Measurements from ENCODE around the gene LYZ. TPM values are rescaled to one million over a fixed set of nuclear protein-coding genes. Genes with fewer than 3 reads are reported as not detected.

Gene LYZ
- total and polyA plus RNA-seq, 2 donors (not counting 3 experiments of a cell fraction or from before 2014, with no cell fraction given), result not detected

DNA sequence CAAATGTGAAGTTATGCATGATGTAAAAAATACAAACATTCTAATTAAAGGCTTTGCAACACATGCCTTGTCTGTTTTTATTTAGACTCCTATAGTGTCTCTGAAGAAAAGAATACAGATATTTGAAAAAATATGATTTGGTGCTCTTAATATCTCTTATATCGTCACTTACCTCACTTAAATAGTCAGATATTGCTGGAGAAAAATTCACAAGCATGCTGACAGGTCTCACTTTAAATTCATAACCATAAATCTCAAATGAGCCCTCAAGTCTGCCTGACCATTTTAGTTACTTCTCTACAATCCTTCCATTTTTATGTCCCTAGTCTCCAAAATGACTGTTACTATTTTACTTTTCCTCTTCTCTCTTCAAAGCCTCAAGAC, 6.0 kb downstream of the LYZ start:
- BruUV-seq (replicated peaks), result no TSS peak
- Histone ChIP-seq H3K4me2 (ENCODE audit: insufficient read depth, low read length) (no peak overlapping the region), H4K20me1 (replicated peaks; ENCODE audit: control insufficient read depth, extremely low read depth, insufficient read depth, low read length) (no peaks in the 10 kb centered on the region), H3K79me2 (ENCODE audit: control insufficient read depth, insufficient read depth, low read length) (no peaks in the 10 kb centered on the region), H3K36me3 (ENCODE audit: control insufficient read depth in 2 of 2, extremely low read depth in 1 of 2, insufficient read depth in 2 of 2, low read length in 2 of 2) (no peaks in the 10 kb centered on the region), H3K27me3 (ENCODE audit: control insufficient read depth in 2 of 2, insufficient read depth in 2 of 2, low read length in 2 of 2) (peaks cover 0 to 5% of the 10 kb centered on the region in 2 experiments), H3K9me3 (replicated peaks; ENCODE audit: control insufficient read depth, insufficient read depth, low read length) (no peaks in the 10 kb centered on the region), H2AFZ (ENCODE audit: low read depth, low read length) (no peak overlapping the region), H3K9me1 (replicated peaks; ENCODE audit: control insufficient read depth, extremely low read depth, insufficient read depth, low read length) (no peaks in the 10 kb centered on the region), H3K9ac (replicated peaks; ENCODE audit: extremely low read depth, insufficient read depth, low read length) (no peak overlapping the region), H3K27ac (ENCODE audit: insufficient read depth, low read depth, low read length) (no peak overlapping the region), H3K4me1 (ENCODE audit: control insufficient read depth, extremely low read depth, insufficient read depth, low read length) (peaks cover 5% of the 10 kb centered on the region), H3K4me3 (replicated peaks in 1 of 3; ENCODE audit: insufficient read depth in 1 of 3, low read depth in 1 of 3, low read length in 3 of 3) (no peak overlapping the region)
- intact Hi-C loops (cut with micrococcal nuclease) (no loop called here), dilution Hi-C loops (cut with MboI; ENCODE audit: extremely low pct_ligation_motif_present, low sequenced_read_pairs) (no loop called here)
- DNase-seq (ENCODE audit: low read depth, low spot score) (no peak), FAIRE-seq (no peak)
- TF ChIP-seq JUN (IDR thresholded peaks at IDR 0.05; ENCODE audit: borderline replicate concordance, insufficient read depth, insufficient read length, low read depth) (no peak), FOS (IDR thresholded peaks at IDR 0.05; ENCODE audit: borderline replicate concordance, insufficient read depth, low read length) (no peak), CTCF (IDR thresholded peaks at IDR 0.05; ENCODE audit: extremely low read depth in 1 of 2, insufficient read depth in 1 of 2, low read depth in 1 of 2, low read length in 2 of 2) (no peak), MAX (IDR thresholded peaks at IDR 0.05; ENCODE audit: insufficient read depth, insufficient read length) (no peak), EZH2 (IDR thresholded peaks at IDR 0.05; ENCODE audit: borderline replicate concordance, low read depth, low read length, severe bottlenecking) (no peak), MYC (IDR thresholded peaks at IDR 0.05; ENCODE audit: low read depth, low read length) (no peak), GATA2 (IDR thresholded peaks at IDR 0.05; ENCODE audit: insufficient read depth, insufficient read length, low read depth, low read length) (no peak), POLR2A (IDR thresholded peaks at IDR 0.05; ENCODE audit: low read depth, low read length) (no peak), POLR2AphosphoS5 (IDR thresholded peaks at IDR 0.05; ENCODE audit: insufficient read depth, low read depth, low read length) (no peak)
- POLR2A ChIA-PET, result no interaction called here
- CTCF ChIA-PET, result interaction anchor here (2.0 kb wide), 1 partner anchor 216 kb away, joined by 7 read pairs; no protein-coding TSS in a partner anchor
